NT2/D1 (cell line): Measurements from ENCODE around the gene VAMP2.

Experiments
- YY1 ChIP-seq: IDR thresholded peaks from 2 replicates; pipeline ENCODE4 v1.6.1; 2011; ENCODE audit not compliant: insufficient read length, insufficient read depth
- ZNF274 ChIP-seq: IDR thresholded peaks from 2 replicates; pipeline ENCODE4 v1.6.1; 2011; ENCODE audit warnings: mild to moderate bottlenecking, low read depth, low read length

- no peak for TF ChIP-seq YY1
- no peak for TF ChIP-seq ZNF274
Measured at GRCh38 chr17:8138672-8139371, 23.9 kb downstream of the VAMP2 start.
